Spleen (tissue), 7 donors: ENCODE measurements around the gene FAM234B.

Source experiments
- POLR2A ChIP-seq, 3 donors: fragments of 450-650 bp; IDR thresholded peaks; one replicate each; pipeline ENCODE4 v1.5.1; 2017; ENCODE audit warnings: antibody characterized with exemption in 3 of 3, mild to moderate bottlenecking in 1 of 3
- TF ChIP-seq, protein P1 (sequence below), 11 experiments: fragments of 200-600 bp in 7 of 11; fragments of 450-650 bp in 4 of 11; sonication (generic) in 4 of 11; IDR thresholded peaks in 8 of 11; conservative IDR thresholded peaks in 3 of 11; 1 replicate in 7 of 11; 2 replicates in 4 of 11; pipeline versions ENCODE4 v1.4.0 to v1.8.0; 2016 to 2021; ENCODE audit warnings: antibody characterized with exemption in 11 of 11, inconsistent platforms in 4 of 11, mild to moderate bottlenecking in 1 of 11
- donor health status: DM: no; HTN: no; CAD: no; lungs with moderate emphysema.
- donor health status: DM: no; HTN: no; CAD: no.
- donor health status: DM: no; HTN: no; CAD: no.

DNA sequence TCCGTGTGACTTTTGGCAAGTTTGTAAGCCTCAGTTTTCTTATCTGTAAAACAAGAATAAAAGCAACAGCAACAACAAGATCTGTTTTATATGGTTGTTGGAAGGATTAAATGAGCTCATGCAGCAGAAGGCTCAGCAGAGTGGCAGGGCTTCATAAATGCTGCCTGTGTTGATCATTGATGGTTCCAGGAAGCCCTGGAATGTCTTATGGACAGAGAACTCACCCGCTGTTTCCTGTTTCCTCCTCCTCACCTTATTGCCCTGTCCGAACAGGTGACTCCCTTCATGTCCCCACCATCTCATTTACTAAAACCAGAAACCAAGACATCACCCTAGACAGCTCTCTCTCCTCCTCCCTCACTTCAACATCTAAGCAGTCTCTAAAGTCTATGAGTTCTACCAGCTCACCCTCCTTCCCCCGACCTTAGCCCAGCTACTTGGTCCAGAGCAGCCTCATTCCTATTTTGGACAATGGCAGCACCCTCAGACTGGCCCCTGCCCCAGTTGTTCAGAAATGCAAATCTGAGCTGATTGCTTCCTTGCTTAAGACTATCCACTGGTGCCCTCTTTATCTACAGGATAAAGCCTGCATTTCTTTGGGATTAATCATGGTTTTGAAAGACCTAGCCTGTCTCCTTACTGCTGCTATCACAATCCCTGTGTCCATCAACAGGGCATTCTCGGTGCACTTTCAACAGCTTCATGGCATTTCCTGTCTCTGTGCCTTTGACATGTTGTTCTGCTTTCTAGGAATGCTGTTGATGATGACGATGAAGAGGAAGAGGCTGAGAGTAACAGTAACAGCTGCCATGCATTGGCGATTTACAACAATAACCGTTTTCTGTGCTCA, 80.7 kb downstream of the FAM234B start:
- TF ChIP-seq, protein P1, sequence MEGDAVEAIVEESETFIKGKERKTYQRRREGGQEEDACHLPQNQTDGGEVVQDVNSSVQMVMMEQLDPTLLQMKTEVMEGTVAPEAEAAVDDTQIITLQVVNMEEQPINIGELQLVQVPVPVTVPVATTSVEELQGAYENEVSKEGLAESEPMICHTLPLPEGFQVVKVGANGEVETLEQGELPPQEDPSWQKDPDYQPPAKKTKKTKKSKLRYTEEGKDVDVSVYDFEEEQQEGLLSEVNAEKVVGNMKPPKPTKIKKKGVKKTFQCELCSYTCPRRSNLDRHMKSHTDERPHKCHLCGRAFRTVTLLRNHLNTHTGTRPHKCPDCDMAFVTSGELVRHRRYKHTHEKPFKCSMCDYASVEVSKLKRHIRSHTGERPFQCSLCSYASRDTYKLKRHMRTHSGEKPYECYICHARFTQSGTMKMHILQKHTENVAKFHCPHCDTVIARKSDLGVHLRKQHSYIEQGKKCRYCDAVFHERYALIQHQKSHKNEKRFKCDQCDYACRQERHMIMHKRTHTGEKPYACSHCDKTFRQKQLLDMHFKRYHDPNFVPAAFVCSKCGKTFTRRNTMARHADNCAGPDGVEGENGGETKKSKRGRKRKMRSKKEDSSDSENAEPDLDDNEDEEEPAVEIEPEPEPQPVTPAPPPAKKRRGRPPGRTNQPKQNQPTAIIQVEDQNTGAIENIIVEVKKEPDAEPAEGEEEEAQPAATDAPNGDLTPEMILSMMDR (IDR thresholded peaks at IDR 0.05 in 8 of 11, conservative IDR thresholded peaks at IDR 0.05 in 3 of 11), result no peak
- no peak for TF ChIP-seq POLR2A (IDR thresholded peaks at IDR 0.05)
